Activated naive CD4-positive, alpha-beta T cell treated with anti-CD3 and anti-CD28 coated beads, Interleukin-2, amount 50 U/mL, for 72 hours (primary cell): ENCODE data around the gene PPARA. TPM values are rescaled to one million over a fixed set of nuclear protein-coding genes. Genes with fewer than 3 reads are reported as not detected.

ENCODE experiments used
- ATAC-seq, 2 donors: fragments of 150-1000 bp; cut with Tn5 transposase; 2 replicates each; pipeline ENCODE4 v1.10.0; 2021; ENCODE audit warnings: mild to moderate bottlenecking in 2 of 2, moderate library complexity in 2 of 2
- DNase-seq, 2 donors: peaks; one replicate each; pipeline ENCODE4 v3.0.0; 2021 to 2022; ENCODE audit warnings: low spot score in 2 of 2
- H3K27ac Mint-ChIP-seq, 2 donors: one replicate each; pipeline ENCODE4 v1.8.0; 2022; ENCODE audit warnings: mild to moderate bottlenecking in 2 of 2, mixed read lengths in 2 of 2
- H3K36me3 Mint-ChIP-seq, 2 donors: one replicate each; pipeline ENCODE4 v1.8.0; 2022; ENCODE audit warnings: mixed read lengths in 2 of 2
- H3K9me3 Mint-ChIP-seq, 2 donors: one replicate each; pipeline ENCODE4 v1.8.0; 2022; ENCODE audit warnings: mixed read lengths in 2 of 2
- total RNA-seq, 2 donors: library from RNA; stranded (reverse); gene quantifications; one replicate each; pipeline ENCODE4 v1.2.3, GENCODE V29; 2022

The PPARA gene
- total RNA-seq, 2 donors from 2014 or later: 10.8 to 13.1 TPM

GRCh38 chr22:46290843-46291785 is 140.8 kb downstream of the PPARA start:
- ATAC-seq (no peak), DNase-seq (no peak)
- H3K36me3 Mint-ChIP-seq: peaks cover 9% of the 10 kb centered on the region in 2 donors
- no peak overlapping the region for H3K27ac Mint-ChIP-seq
- H3K9me3 Mint-ChIP-seq: no peaks in the 10 kb centered on the region

DNA sequence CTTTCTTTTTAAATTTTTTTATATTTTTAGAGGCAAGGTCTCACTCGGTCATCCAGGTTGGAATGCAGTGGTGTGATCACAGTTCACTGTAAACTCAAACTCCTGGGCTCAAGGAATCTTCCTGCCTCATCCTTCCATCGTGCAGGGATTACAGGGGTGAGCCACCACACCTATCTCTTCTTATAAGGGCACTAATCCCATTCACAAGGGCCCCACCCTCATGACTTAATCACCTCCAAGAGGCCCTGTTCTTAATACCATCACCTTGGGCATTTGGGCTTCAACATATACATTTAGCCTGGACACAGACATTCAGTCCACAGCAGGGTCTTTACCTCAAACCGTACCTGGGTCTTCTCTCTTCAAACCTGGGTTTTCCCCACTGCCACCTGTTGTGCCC is 141.8 kb downstream of the PPARA start:
- Mint-ChIP-seq H3K9me3 (no peaks in the 10 kb centered on the region), H3K27ac (peak overlapping the region; percentile 38 to 72), H3K36me3 (peaks cover 15 to 16% of the 10 kb centered on the region in 2 donors)
- no peak for ATAC-seq
- no peak for DNase-seq

DNA sequence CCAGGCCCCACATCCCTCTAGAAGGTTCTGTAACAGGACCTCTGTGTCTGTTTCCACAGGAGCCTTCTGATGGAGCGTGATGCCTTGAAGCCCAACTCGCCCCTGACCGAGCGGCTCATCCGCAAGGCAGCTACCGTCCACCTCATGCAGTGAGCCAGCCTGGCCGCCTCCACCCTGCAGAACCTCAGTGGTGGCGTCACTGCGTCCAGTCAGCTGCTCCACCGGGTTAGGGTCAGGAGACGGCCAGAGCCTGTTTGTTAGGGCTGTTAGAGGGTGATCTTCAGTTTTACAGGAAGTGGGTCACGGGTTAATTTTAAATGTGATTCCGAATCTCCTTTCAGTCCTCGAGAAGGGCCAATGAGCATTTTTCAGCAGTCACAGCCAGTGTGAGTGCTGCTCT is 142.4 kb downstream of the PPARA start:
- Mint-ChIP-seq H3K36me3 (peaks cover 21% of the 10 kb centered on the region in 2 donors), H3K27ac (peak overlapping the region in 1 of 2 donors; percentile 38), H3K9me3 (no peaks in the 10 kb centered on the region)
- no peak for ATAC-seq
- no peak for DNase-seq

Other genes starting within 250 kb of the PPARA start
- gene WNT7B, start 173.4 kb upstream of the PPARA start, total RNA-seq: under 1 TPM in 1 of 2 donors, not detected in 1; 0.05 TPM
- gene CDPF1, start 99.8 kb downstream of the PPARA start, total RNA-seq: 1 to 10 TPM; 7.5 to 8.8 TPM
- gene PKDREJ, start 112.8 kb downstream of the PPARA start, total RNA-seq: under 1 TPM in 1 of 2 donors, not detected in 1; 0.04 TPM
- gene TTC38, start 117.5 kb downstream of the PPARA start, total RNA-seq: 10 to 100 TPM; 11.3 to 16.3 TPM
- 10 to 100 TPM; 53.1 to 56.1 TPM for gene GTSE1, start 146.3 kb downstream of the PPARA start, total RNA-seq
- gene TRMU, start 185.2 kb downstream of the PPARA start, total RNA-seq: 10 to 100 TPM; 89.3 to 94.1 TPM